ENCODE measurements around the gene CD101.

DNA sequence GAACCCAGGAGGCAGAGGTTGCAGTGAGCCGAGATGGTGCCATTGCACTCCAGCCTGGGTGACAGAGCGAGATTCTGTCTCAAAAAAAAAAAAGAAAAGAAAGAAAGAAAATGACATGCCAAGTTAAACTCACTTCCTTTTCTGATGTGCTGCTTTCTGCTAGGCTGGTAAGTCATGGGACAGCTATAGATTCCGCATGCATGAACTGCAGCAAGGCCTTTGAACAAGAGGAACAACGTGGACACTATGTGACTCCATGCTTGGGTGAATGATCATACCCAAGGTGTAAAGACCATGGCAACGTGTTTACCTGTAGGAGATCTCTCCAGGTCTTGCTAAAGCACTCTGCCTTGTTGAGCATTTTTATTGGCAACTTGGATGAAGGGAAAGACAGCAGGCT, 48.3 kb downstream of the CD101 start:
- TF ChIP-seq, protein P1, sequence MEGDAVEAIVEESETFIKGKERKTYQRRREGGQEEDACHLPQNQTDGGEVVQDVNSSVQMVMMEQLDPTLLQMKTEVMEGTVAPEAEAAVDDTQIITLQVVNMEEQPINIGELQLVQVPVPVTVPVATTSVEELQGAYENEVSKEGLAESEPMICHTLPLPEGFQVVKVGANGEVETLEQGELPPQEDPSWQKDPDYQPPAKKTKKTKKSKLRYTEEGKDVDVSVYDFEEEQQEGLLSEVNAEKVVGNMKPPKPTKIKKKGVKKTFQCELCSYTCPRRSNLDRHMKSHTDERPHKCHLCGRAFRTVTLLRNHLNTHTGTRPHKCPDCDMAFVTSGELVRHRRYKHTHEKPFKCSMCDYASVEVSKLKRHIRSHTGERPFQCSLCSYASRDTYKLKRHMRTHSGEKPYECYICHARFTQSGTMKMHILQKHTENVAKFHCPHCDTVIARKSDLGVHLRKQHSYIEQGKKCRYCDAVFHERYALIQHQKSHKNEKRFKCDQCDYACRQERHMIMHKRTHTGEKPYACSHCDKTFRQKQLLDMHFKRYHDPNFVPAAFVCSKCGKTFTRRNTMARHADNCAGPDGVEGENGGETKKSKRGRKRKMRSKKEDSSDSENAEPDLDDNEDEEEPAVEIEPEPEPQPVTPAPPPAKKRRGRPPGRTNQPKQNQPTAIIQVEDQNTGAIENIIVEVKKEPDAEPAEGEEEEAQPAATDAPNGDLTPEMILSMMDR (IDR thresholded peaks at IDR 0.05) = no peak
- no peak for TF ChIP-seq POLR2A (IDR thresholded peaks at IDR 0.05)

All from esophagus squamous epithelium (tissue), 4 donors.